HG03196 (cell line): ENCODE data around the gene SMCHD1.
"Not testable (repeated sequence)": the region's sequence is repeated elsewhere in the genome, so short reads cannot be mapped to it uniquely, and the experiment has no call there.

Experiments
- ATAC-seq: cut with Tn5 transposase; IDR thresholded peaks from one replicate; pipeline ENCODE4 v1.9.1; 2021; ENCODE audit not compliant: unreplicated experiment

SMCHD1 gene

GRCh38 chr18:2850816-2851215 is 195.3 kb downstream of the SMCHD1 start:
- no peak for ATAC-seq

- ATAC-seq: no peak
Measured at GRCh38 chr18:2851771-2852170, 196.2 kb downstream of the SMCHD1 start.

DNA sequence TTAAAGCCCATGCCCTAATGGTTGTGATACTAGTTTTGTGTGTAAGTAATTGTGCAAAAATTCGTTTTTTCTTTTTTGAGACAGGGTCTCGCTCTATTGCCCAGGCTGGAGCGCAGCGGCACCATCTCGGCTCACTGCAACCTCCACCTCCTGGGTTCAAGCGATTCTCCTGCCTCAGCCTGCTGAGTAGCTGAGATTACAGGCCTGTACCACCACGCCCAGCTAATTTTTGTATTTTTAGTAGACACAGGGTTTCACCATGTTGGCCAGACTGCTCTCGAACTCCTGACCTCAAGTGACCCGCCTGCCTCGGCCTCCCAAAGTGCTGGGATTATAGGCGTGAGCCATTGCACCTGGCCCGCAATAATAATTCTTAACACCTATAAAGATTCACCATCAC is 196.9 kb downstream of the SMCHD1 start:
- not testable (repeated sequence) for ATAC-seq

GRCh38 chr18:2853173-2853925 is 197.8 kb downstream of the SMCHD1 start:
- ATAC-seq: no peak

DNA sequence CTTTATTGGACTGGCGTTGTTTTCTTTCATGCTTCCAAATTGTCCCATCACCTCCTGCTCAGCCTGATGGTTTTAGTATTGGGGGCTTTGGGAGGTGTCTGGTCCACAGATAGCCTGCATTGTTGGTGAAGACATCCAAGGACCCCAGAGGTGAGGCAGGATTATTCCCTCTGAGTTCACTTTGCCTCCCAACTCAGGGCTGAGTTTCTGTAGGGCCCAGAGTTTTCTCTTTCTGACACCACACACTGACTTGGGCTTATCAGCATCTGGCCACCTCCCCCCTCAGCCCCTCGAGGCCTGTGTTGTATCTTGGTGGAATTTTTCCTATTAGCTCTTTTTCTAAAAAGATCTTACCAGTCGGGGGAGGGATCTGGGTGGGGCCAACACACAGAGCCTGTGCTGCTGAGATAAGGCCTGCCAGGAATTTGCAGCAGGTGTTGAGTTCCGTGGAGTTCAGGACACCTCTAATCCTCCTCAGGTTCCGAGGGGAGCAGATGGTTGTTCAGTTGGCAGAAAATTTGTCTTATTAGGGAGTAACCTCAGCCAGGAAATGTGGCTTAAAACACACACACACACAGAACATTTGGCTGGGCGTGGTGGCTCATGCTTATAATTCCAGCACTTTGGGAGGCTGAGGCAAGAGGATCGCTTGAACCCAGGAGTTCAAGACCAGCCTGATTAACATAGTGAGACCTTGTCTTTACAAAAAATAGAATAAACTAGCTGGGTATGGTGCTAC is 198.6 kb downstream of the SMCHD1 start:
- no peak for ATAC-seq
